Measurements from ENCODE around the gene S100A12.

DNA sequence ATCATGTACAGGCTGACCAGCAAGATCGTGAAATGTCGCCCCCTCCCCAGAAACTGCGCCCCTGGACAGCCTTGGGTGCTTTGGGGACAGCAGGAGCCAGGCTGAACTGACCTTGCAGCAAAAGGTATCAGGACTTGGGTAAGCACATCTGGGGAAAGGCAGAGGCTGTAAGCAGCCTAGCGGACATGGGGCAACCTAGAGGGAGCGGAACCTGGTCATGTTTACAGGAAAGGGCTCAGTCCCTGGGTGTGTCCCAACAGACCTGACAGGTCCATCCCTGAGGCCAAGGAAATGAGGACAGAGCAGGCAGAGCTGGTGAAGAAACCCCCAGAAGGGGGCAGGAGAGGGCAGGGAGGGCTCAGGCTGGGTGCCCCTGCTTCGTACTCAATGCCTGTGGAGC, 18.5 kb upstream of the S100A12 start:
- TF ChIP-seq EZH2phosphoT487 (IDR thresholded peaks at IDR 0.05; ENCODE audit: borderline replicate concordance, low read length) (no peak), CTCF (conservative IDR thresholded peaks at IDR 0.05; ENCODE audit: low read depth, low read length) (peak; percentile 31; the same call in 1 of the 2 replicates)
